HG02852 (cell line): Measurements from ENCODE around the gene CCDC40.

Source experiments
- ATAC-seq: cut with Tn5 transposase; IDR thresholded peaks from one replicate; pipeline ENCODE4 v1.9.1; 2021; ENCODE audit warnings: mild to moderate bottlenecking, moderate library complexity; ENCODE audit not compliant: unreplicated experiment

CCDC40 gene

GRCh38 chr17:80018917-80019651 lies 17.4 kb upstream of the CCDC40 start:
- no peak for ATAC-seq

DNA sequence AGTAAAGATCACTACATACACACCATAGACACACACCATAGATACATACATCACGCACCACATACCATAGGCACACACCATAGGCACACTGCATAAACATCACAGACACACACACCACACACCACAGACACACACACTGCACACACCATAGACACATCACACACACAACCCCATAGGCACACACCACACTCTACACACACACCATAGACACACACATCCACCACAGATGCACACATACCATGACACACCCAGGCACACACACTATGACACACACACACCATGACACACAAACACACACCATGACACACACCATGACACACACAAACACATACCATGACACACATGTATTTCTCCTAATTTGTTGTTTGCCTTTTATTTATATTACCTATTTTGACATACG lies 14.8 kb upstream of the CCDC40 start:
- ATAC-seq, result no peak

- ATAC-seq, result no peak
These were observed 12.8 kb upstream of the CCDC40 start for GRCh38 chr17:80023481-80024205.

- ATAC-seq, result no peak
These were observed 12.1 kb upstream of the CCDC40 start for GRCh38 chr17:80024206-80024972.

DNA sequence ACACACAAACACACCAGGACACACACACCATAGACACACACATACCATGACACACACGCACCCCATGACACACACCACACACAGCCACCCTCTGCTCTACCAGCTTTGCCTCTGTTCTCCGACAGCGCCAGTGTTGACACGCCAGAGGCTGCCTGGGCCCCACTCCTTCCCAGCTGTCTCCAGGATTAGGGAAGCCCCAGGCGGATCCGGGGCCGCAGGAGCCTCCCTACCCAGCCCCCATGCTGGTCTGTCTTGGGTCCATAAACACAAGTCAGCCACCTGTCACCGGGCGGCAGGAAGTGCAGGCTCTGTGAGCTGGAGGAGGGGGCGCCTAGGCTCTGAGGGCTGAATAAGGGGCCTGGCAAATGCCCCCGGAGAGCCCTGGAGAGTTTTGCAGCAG lies 11.3 kb upstream of the CCDC40 start:
- no peak for ATAC-seq

DNA sequence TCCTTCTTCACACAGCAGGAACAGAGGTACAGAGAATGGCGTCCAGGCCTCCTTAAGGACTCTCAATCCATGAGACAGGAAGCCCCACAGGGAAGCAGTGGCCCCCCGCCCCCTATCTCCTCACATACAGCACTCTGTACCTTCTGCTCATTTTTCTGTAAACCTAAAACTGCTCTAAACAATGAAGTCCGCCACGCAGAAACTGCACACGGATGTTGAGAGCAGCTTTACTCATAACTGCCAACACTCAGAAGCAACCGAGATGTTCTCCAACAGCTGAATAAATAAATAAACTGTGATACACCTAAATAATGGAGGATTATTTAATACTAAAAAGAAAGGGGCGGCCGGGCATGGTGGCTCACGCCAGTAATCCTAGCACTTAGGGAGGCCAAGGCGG lies 10.6 kb upstream of the CCDC40 start:
- ATAC-seq, result no peak

DNA sequence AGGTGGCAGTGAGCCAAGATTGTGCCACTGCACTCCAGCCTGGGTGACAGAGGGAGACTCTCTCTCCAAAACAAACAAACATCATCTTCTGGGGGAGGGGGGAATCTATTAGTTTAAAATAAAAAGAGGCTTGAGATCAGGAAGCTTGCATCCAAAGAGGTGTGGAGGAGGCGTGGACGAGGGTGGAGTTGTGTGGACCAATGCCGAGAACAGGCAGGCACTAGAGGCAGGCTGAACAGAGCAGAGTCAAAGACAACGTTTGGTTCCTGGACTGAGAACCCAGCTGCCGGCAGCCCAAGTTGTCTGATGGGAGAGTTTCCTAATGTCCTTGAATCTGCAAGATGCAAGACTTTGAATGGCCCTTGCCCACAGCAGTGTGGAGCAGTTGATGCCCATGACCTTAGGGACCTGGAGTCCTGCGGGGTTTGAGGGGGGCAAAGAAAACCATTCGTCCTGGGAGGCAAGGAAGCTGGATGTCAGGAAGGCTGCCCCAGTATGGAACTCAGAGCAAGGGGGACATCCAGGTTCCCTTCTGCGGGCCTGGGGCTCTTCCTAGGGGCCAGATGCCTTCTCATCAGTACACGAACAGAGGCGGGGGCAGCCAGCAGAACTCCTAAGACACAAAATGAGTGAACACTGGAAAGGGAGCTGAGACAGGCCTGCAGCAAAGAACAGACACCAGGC lies 9.9 kb upstream of the CCDC40 start:
- no peak for ATAC-seq

DNA sequence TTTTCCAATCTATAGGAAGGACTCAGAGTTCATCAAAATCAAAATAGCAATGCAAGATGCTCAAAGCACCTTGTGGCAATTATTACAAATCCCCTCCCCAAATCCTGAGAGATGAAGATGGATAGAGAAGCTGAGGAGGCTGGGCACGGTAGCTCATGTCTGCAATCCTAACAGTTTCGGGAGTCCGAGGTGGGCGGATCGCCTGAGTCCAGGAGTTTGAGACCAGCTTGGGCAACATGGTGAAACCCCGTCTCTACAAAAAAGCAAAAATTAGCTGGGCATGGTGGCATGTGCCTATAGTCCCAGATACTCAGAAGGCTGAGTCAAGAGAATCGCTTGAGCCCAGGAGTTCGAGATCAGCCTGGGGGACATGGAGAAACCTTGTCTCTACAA lies 9.4 kb upstream of the CCDC40 start:
- no peak for ATAC-seq

GRCh38 chr17:80028030-80028429 lies 8.4 kb upstream of the CCDC40 start:
- no peak for ATAC-seq

GRCh38 chr17:80029258-80029974 lies 7.0 kb upstream of the CCDC40 start:
- no peak for ATAC-seq

- ATAC-seq, result no peak
These were observed 5.6 kb upstream of the CCDC40 start for GRCh38 chr17:80030730-80031410.

DNA sequence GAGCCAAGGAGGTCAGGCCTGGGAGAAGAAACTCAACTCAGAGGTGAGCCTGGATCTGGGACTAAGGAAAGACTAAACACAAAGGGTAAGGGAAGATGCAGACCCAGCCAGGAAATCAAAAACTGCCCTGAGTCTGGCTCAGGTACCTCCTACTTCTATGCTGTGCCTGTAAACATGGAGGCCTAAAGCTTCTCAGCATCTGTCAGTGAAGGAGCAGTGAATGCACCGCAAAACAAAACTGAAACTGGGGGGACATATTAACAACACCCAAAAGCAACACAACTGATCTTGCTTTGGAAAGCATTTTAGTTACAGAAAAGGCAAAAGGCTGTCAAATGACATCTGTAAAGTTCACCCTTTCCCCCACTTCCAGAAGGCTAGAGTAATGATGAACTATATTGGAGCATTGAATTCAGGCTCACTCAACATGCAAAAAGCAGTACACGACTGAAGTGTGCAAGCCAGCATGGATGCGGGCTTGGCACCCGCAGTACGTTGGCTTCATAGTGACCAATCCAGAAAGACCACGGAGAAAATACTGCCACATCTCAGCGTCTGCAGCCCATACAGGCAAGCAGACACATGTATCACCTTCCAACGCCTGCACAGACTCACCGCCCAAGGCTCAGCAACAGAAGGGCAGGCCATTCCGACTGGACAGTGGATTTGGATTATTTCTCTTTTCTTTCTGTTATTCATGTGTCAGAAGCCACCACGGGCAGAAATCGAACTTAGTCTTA lies 4.6 kb upstream of the CCDC40 start:
- no peak for ATAC-seq

GRCh38 chr17:80032614-80033171 lies 3.7 kb upstream of the CCDC40 start:
- no peak for ATAC-seq

DNA sequence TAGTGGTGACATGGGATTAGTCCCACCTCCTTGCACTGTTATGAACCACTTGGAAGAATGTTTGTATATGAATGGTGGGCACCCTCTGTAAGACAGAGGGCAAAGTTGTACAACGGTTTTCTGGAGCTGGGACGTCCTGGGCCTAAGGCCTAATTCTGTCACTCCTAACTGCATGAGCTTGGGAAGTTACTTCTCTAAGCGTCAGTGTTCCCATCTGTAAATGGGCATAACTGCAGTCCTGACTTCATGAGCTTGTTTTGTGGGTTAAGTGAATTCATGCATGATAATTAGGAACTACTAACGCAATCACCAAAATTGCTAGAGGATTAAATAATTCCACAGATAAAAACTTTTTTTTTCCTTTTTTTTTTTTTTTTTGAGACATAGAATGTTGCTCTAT lies 2.6 kb upstream of the CCDC40 start:
- ATAC-seq, result no peak

DNA sequence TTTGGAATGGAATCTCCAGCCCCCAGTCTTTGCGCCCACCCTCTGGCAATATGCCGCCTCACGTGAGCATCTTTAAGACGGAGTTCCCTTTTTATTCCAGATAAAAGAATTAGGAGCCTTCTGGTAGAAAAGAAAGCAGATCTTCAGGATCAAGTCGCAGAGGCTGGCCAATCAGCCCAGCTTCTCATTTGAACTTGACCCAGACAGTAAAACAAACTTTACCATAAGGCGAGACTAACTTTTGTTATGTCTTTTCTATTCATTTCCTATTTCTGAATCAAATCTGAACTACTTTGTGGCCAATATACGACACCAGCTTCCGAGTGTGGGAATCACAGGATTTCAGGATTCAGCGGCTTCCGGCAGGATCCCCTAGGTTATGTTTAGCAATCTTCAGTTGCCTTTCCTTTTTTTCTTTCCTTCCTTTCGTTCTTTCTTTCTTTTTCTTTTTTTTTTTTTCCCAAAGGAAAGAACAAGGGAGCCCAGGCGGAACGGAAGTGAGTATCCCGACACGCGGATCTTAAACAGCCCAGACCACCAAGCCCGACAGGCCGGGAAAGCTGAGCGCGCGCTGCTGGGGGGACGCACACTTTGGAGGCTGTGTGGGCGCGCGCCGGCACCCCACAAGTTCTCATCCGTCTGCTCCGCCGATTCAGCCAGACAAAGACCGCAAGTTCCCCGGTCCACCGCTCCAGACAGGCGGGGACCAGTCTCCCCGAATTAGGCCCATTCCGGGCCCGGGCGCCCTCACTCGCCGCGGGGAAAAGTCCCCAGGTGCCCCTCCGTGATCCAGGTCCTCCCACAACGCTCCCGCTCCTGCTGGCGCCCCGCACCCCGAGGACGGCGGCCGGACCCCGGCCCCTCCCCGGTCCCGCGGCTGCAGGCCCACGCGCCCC lies 1.4 kb upstream of the CCDC40 start:
- ATAC-seq, result peak; percentile 29

DNA sequence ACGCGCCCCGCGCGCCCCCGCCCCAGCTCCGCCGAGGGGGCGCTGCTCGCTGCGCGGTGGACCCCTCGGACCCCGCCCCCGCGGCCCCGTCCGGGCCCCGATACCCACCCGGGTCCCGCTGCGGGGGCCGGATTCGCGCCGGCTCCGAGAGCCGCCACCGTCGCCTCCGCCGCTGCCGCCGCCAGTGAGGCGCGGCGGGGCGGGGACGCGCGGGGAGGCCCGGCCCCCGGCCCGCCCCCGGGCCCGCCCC lies 830 bp upstream of the CCDC40 start, which contains the start of gene TBC1D16:
Gene TBC1D16, minus strand, starts transcription at position 186 of the 250 bp plus-strand sequence. CDS start 22,325 bp downstream, outside the sequence.
- ATAC-seq, result no peak

DNA sequence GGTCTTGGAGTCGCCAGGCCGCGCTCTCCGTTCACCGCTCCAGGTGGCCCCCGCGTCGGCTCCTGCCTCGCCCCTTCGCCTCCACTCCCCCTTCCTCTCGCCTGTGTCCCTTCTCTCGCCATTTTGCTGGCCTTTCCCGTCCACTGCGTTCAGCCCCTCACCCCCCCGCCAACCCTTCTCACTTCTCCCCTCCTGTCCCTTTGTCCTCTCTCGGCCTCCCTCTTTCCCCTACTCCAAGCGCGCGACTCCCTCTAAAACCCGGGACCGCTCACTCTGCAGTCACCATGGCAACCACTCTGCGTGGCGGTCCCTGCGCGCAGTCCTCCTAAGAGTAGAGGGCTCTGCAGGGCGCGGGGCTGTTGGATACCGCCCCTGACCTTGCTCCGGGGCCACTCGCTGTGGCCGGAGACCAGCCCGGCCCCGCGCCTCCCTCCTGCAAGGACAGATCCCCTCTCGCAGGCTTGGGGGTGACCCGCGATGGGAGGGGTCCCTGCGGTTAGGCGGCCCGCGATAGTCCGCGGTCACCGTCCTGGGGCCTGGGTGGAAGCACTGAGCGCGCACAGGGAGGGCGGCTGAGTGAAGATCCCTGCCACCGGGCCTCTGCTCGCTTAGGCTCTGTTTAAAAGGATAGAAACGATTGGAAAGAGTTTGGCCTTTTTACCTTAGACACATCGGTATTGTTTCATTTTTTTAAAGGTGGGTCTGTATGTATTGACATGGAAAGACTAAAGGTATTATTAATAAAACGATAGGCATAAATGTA lies 454 bp downstream of the CCDC40 start:
- peak; percentile 10 for ATAC-seq
